GM18499 (cell line): ENCODE data around the gene NTRK3.

Experiments used
- ATAC-seq: cut with Tn5 transposase; IDR thresholded peaks from one replicate; pipeline ENCODE4 v1.9.1; 2021; ENCODE audit warnings: moderate number of reproducible peaks; ENCODE audit not compliant: insufficient read depth, unreplicated experiment

Gene NTRK3

GRCh38 chr15:88258093-88258641, 1.6 kb upstream of the NTRK3 start:
- no peak for ATAC-seq

- ATAC-seq = no peak
Measured at GRCh38 chr15:88257311-88258092, 963 bp upstream of the NTRK3 start.

- ATAC-seq = no peak
Measured at GRCh38 chr15:88255484-88256278, 858 bp downstream of the NTRK3 start.

GRCh38 chr15:88255087-88255483, 1.5 kb downstream of the NTRK3 start:
- no peak for ATAC-seq

GRCh38 chr15:88252441-88252840, 4.1 kb downstream of the NTRK3 start:
- ATAC-seq = no peak

GRCh38 chr15:88250826-88251225, 5.7 kb downstream of the NTRK3 start:
- no peak for ATAC-seq

GRCh38 chr15:88249220-88249619, 7.3 kb downstream of the NTRK3 start:
- no peak for ATAC-seq

- no peak for ATAC-seq
Measured at GRCh38 chr15:88247914-88248313, 8.6 kb downstream of the NTRK3 start.

GRCh38 chr15:88246666-88247446, 9.7 kb downstream of the NTRK3 start:
- no peak for ATAC-seq

- ATAC-seq = no peak
Measured at GRCh38 chr15:88246081-88246480, 10.5 kb downstream of the NTRK3 start.

GRCh38 chr15:88243895-88244787, 12.4 kb downstream of the NTRK3 start:
- ATAC-seq = no peak

GRCh38 chr15:88242586-88243555, 13.7 kb downstream of the NTRK3 start:
- no peak for ATAC-seq

- no peak for ATAC-seq
Measured at GRCh38 chr15:88241461-88241860, 15.1 kb downstream of the NTRK3 start.

- ATAC-seq = no peak
Measured at GRCh38 chr15:88241060-88241459, 15.5 kb downstream of the NTRK3 start.

- ATAC-seq = no peak
Measured at GRCh38 chr15:88239594-88239993, 16.9 kb downstream of the NTRK3 start.

GRCh38 chr15:88238618-88239430, 17.7 kb downstream of the NTRK3 start:
- no peak for ATAC-seq

- no peak for ATAC-seq
Measured at GRCh38 chr15:88234711-88235110, 21.8 kb downstream of the NTRK3 start.

GRCh38 chr15:88233921-88234320, 22.6 kb downstream of the NTRK3 start:
- ATAC-seq = no peak
